Activated CD4-positive, alpha-beta T cell treated with anti-CD3 and anti-CD28 coated beads, Interleukin-2, Interleukin-6, amounts not matched to agents 100 ng/mL and 50 ng/mL, durations not matched to agents 16 hours and 8 hours (primary cell): ENCODE results near the gene CFAP92.

Experiments used
- DNase-seq: peaks from one replicate; pipeline ENCODE4 v3.0.0-alpha.2; 2020

CFAP92 gene

GRCh38 chr3:128987302-128988100, 6.4 kb downstream of the CFAP92 start:
- no peak for DNase-seq

GRCh38 chr3:128984596-128984995, 9.3 kb downstream of the CFAP92 start:
- DNase-seq: no peak

- DNase-seq: no peak
These were observed 10.4 kb downstream of the CFAP92 start for GRCh38 chr3:128983293-128984069.

GRCh38 chr3:128975276-128975675, 18.6 kb downstream of the CFAP92 start:
- DNase-seq: no peak

GRCh38 chr3:128973988-128974564, 19.8 kb downstream of the CFAP92 start:
- no peak for DNase-seq

GRCh38 chr3:128971421-128972100, 22.3 kb downstream of the CFAP92 start:
- no peak for DNase-seq

GRCh38 chr3:128970740-128971047, 23.2 kb downstream of the CFAP92 start:
- peak; percentile 21 for DNase-seq

GRCh38 chr3:128969993-128970739, 23.7 kb downstream of the CFAP92 start:
- peak; percentile 63 for DNase-seq

- DNase-seq: no peak
These were observed 26.0 kb downstream of the CFAP92 start for GRCh38 chr3:128967748-128968355.

- DNase-seq: no peak
These were observed 28.1 kb downstream of the CFAP92 start for GRCh38 chr3:128965818-128966217.

- no peak for DNase-seq
These were observed 28.6 kb downstream of the CFAP92 start for GRCh38 chr3:128965280-128965679.

- no peak for DNase-seq
These were observed 37.4 kb downstream of the CFAP92 start for GRCh38 chr3:128956440-128956839.

GRCh38 chr3:128950223-128950938, 43.5 kb downstream of the CFAP92 start:
- no peak for DNase-seq

GRCh38 chr3:128949158-128949557, 44.7 kb downstream of the CFAP92 start:
- no peak for DNase-seq

GRCh38 chr3:128946411-128946810, 47.5 kb downstream of the CFAP92 start:
- no peak for DNase-seq

- DNase-seq: no peak
These were observed 48.0 kb downstream of the CFAP92 start for GRCh38 chr3:128945878-128946175.

GRCh38 chr3:128945041-128945877, 48.6 kb downstream of the CFAP92 start:
- DNase-seq: no peak

- DNase-seq: no peak
These were observed 51.5 kb downstream of the CFAP92 start for GRCh38 chr3:128942161-128942952.

GRCh38 chr3:128940252-128940651, 53.6 kb downstream of the CFAP92 start:
- no peak for DNase-seq

- no peak for DNase-seq
These were observed 57.5 kb downstream of the CFAP92 start for GRCh38 chr3:128936341-128936740.
